Mesenchymal stem cell (in vitro differentiated cells and primary cell): ENCODE results near the gene SCFD2.
A peak's percentile ranks its signal among the peaks of the same experiment; 100 is the strongest.

ENCODE experiments used
- DNase-seq: peaks from one replicate; pipeline ENCODE4 v3.0.0-alpha.2; 2013
- H2AFZ ChIP-seq: one replicate; pipeline ENCODE4 v1.6.1; 2013; ENCODE audit warnings: low read depth, mild to moderate bottlenecking, control low read depth, inconsistent platforms, low read length, moderate library complexity
- H2AK5ac ChIP-seq: 2 replicates; pipeline ENCODE4 v1.6.1; 2013; ENCODE audit warnings: low read length, moderate library complexity, mild to moderate bottlenecking, inconsistent platforms; ENCODE audit not compliant: severe bottlenecking
- H2BK120ac ChIP-seq: one replicate; pipeline ENCODE4 v1.6.1; 2013; ENCODE audit warnings: low read depth, mild to moderate bottlenecking, inconsistent platforms, low read length, moderate library complexity
- H2BK12ac ChIP-seq, 2 experiments: one replicate each; pipeline ENCODE4 v1.6.1; 2013; ENCODE audit warnings: inconsistent platforms in 2 of 2, low read length in 2 of 2, mild to moderate bottlenecking in 2 of 2, moderate library complexity in 2 of 2, control low read depth in 1 of 2
- H2BK15ac ChIP-seq: one replicate; pipeline ENCODE4 v1.6.1; 2013; ENCODE audit warnings: mild to moderate bottlenecking, low read depth, inconsistent platforms; ENCODE audit not compliant: poor library complexity, severe bottlenecking
- H2BK5ac ChIP-seq: 2 replicates; pipeline ENCODE4 v1.6.1; 2013; ENCODE audit warnings: low read depth, mild to moderate bottlenecking, low read length, control low read depth, inconsistent platforms; ENCODE audit not compliant: poor library complexity, severe bottlenecking
- H3K14ac ChIP-seq, 2 experiments: one replicate each; pipeline ENCODE4 v1.6.1; 2013; ENCODE audit warnings: inconsistent platforms in 2 of 2, low read length in 2 of 2, control low read depth in 1 of 2, mild to moderate bottlenecking in 1 of 2, moderate library complexity in 1 of 2
- H3K18ac ChIP-seq, 2 experiments: one replicate each; pipeline ENCODE4 v1.6.1; 2013; ENCODE audit warnings: inconsistent platforms in 2 of 2, low read length in 2 of 2, control low read depth in 1 of 2, low read depth in 1 of 2, mild to moderate bottlenecking in 1 of 2
- H3K23ac ChIP-seq, 2 experiments: one replicate each; pipeline ENCODE4 v1.6.1; 2013; ENCODE audit warnings: inconsistent platforms in 2 of 2, low read length in 2 of 2, mild to moderate bottlenecking in 2 of 2, moderate library complexity in 2 of 2, control low read depth in 1 of 2
- H3K27ac ChIP-seq: 2 replicates; pipeline ENCODE4 v1.5.1; 2013; ENCODE audit warnings: mild to moderate bottlenecking, moderate library complexity, low read length, control low read depth, inconsistent platforms; ENCODE audit not compliant: poor library complexity, severe bottlenecking
- H3K27me3 ChIP-seq, 2 experiments: 2 replicates each; pipeline versions ENCODE4 v1.6.1 to v1.7.0; 2013; ENCODE audit warnings: low read length in 2 of 2, mild to moderate bottlenecking in 2 of 2, moderate library complexity in 2 of 2, control low read depth in 1 of 2, inconsistent platforms in 1 of 2; ENCODE audit not compliant: control insufficient read depth in 1 of 2, insufficient read depth in 1 of 2
- H3K36me3 ChIP-seq, 2 experiments: 2 replicates each; pipeline versions ENCODE4 v1.6.1 to v1.7.0; 2013; ENCODE audit warnings: low read length in 2 of 2, control low read depth in 1 of 2, inconsistent platforms in 1 of 2, low read depth in 1 of 2, mild to moderate bottlenecking in 1 of 2; ENCODE audit not compliant: insufficient read depth in 2 of 2, control insufficient read depth in 1 of 2
- H3K4ac ChIP-seq, 2 experiments: one replicate each; pipeline ENCODE4 v1.6.1; 2013; ENCODE audit warnings: inconsistent platforms in 2 of 2, low read length in 2 of 2, mild to moderate bottlenecking in 2 of 2, moderate library complexity in 2 of 2, control low read depth in 1 of 2, low read depth in 1 of 2
- H3K4me1 ChIP-seq: 2 replicates; pipeline ENCODE4 v1.6.1; 2013; ENCODE audit warnings: low read depth, low read length, control low read depth; ENCODE audit not compliant: control insufficient read depth, insufficient read depth
- H3K4me2 ChIP-seq: 2 replicates; pipeline ENCODE4 v1.6.1; 2013; ENCODE audit warnings: low read length, mild to moderate bottlenecking, inconsistent platforms; ENCODE audit not compliant: poor library complexity, severe bottlenecking
- H3K4me3 ChIP-seq, 2 experiments: 2 replicates each; pipeline versions ENCODE4 v1.5.1 to v1.7.0; 2013; ENCODE audit warnings: low read length in 2 of 2, mild to moderate bottlenecking in 2 of 2, control low read depth in 1 of 2, low read depth in 1 of 2; ENCODE audit not compliant: insufficient read depth in 1 of 2
- H3K79me1 ChIP-seq: replicated peaks from 2 replicates; pipeline ENCODE4 v1.6.1; 2013; ENCODE audit warnings: mild to moderate bottlenecking, control low read depth, low read length, inconsistent platforms; ENCODE audit not compliant: poor library complexity, severe bottlenecking
- H3K9ac ChIP-seq: 2 replicates; pipeline ENCODE4 v1.7.0; 2013; ENCODE audit warnings: mild to moderate bottlenecking, low read length, moderate library complexity
- H3K9me3 ChIP-seq: 2 replicates; pipeline ENCODE4 v1.7.0; 2013; ENCODE audit warnings: mild to moderate bottlenecking, low read length; ENCODE audit not compliant: control insufficient read depth
- H4K8ac ChIP-seq: one replicate; pipeline ENCODE4 v1.6.1; 2013; ENCODE audit warnings: inconsistent platforms, mild to moderate bottlenecking, low read length, moderate library complexity
- H4K91ac ChIP-seq: one replicate; pipeline ENCODE4 v1.6.1; 2013; ENCODE audit warnings: mild to moderate bottlenecking, low read length, inconsistent platforms
- WGBS: methylation state at CpG from one replicate; pipeline ENCODE4 v1.1.7; 2013; ENCODE audit warnings: mixed read lengths; 5-methylcytosine and 5-hydroxymethylcytosine counted together

SCFD2 gene

DNA sequence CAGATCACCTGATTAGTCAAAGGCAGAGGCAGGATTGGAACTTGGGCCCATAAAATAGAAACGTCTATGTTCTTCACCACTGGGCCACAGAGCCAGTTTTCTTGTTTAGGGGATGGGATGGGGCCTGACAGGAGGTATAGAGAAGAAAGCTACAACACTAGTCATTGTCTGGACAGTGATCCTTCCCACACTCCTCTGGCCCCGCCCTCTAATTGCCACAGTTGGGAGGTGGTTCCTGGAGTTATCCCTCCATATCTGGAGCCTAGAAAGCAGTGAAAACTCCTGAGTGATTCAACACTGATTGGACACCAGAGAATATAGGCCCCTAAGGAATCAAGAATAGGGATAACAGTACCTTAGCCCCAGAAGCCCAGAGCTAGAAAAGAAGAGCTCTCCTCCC is 480.9 kb downstream of the SCFD2 start:
- no peaks in the 10 kb centered on the region for H3K27me3 ChIP-seq
- no peak overlapping the region for H2BK15ac ChIP-seq
- H3K27ac ChIP-seq, result no peak overlapping the region

GRCh38 chr4:52883707-52884669 is 481.9 kb downstream of the SCFD2 start:
- Histone ChIP-seq H3K27me3 (no peaks in the 10 kb centered on the region), H3K23ac (no peak overlapping the region), H3K4me3 (no peak overlapping the region), H3K4ac (no peak overlapping the region), H2BK12ac (no peak overlapping the region), H2BK5ac (no peak overlapping the region), H2AK5ac (no peak overlapping the region), H3K79me1 (no peaks in the 10 kb centered on the region), H3K14ac (no peak overlapping the region), H3K4me1 (peaks cover 6% of the 10 kb centered on the region), H3K27ac (no peak overlapping the region), H3K4me2 (no peak overlapping the region), H3K36me3 (peaks cover 2 to 42% of the 10 kb centered on the region in 2 experiments), H2AFZ (no peak overlapping the region), H2BK15ac (no peak overlapping the region), H3K18ac (no peak overlapping the region), H2BK120ac (no peak overlapping the region), H4K8ac (no peak overlapping the region), H3K9ac (no peak overlapping the region), H3K9me3 (peaks cover 5% of the 10 kb centered on the region), H4K91ac (no peak overlapping the region)
- WGBS, result 94% methylated on average over 4 of the region's 4 CpGs
- DNase-seq, result no peak

More for the DNA sequence above, 480.9 kb downstream of the SCFD2 start:
- Histone ChIP-seq H3K4me2 (no peak overlapping the region), H2BK120ac (no peak overlapping the region), H3K4me1 (peaks cover 6% of the 10 kb centered on the region), H3K36me3 (peaks cover 2 to 38% of the 10 kb centered on the region in 2 experiments), H3K79me1 (no peaks in the 10 kb centered on the region), H2AK5ac (no peak overlapping the region), H2AFZ (no peak overlapping the region), H3K23ac (no peak overlapping the region), H2BK5ac (no peak overlapping the region), H4K8ac (no peak overlapping the region), H3K4ac (no peak overlapping the region), H2BK12ac (no peak overlapping the region), H3K4me3 (no peak overlapping the region), H3K18ac (no peak overlapping the region), H3K9ac (no peak overlapping the region), H4K91ac (no peak overlapping the region), H3K14ac (no peak overlapping the region), H3K9me3 (peaks cover 5% of the 10 kb centered on the region)
- 100% methylated on average over 2 of the region's 2 CpGs for WGBS
- no peak for DNase-seq

- WGBS, result 64% methylated on average over 4 of the region's 4 CpGs
- Histone ChIP-seq H2BK120ac (no peak overlapping the region), H4K91ac (no peak overlapping the region), H3K4ac (no peak overlapping the region), H3K4me1 (peaks cover 6% of the 10 kb centered on the region), H3K27me3 (no peaks in the 10 kb centered on the region), H3K23ac (no peak overlapping the region), H3K4me2 (no peak overlapping the region), H2BK12ac (no peak overlapping the region), H2AK5ac (no peak overlapping the region), H3K27ac (peak overlapping the region; percentile 5), H3K79me1 (no peaks in the 10 kb centered on the region), H3K9me3 (peaks cover 5% of the 10 kb centered on the region), H3K14ac (no peak overlapping the region), H2AFZ (no peak overlapping the region), H3K36me3 (peaks cover 2 to 35% of the 10 kb centered on the region in 2 experiments), H4K8ac (no peak overlapping the region), H2BK15ac (no peak overlapping the region), H3K18ac (no peak overlapping the region), H3K9ac (no peak overlapping the region), H2BK5ac (peak overlapping the region; percentile 0), H3K4me3 (no peak overlapping the region)
- no peak for DNase-seq
Measured at GRCh38 chr4:52883183-52883621, 482.7 kb downstream of the SCFD2 start.

DNA sequence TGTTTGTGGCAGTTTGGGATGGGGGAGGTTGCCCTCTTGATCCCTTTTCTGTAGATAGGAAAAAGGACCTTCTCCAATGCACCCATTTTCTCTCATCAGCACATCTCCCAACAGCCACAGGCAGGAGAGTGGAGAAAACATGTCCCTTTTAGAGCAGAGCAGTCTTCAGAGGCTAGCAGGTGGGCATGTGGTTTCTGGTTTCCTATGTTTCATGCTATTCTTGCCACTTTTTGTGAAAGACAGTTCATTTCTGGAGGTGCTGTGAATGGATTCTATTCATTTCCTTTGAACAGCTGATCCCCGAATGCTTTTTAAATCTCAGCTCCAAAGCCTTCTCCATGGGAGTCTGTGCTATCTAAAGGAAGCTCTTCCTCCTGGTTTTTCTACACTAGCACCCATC is 484.9 kb downstream of the SCFD2 start:
- no peak overlapping the region for H2AFZ ChIP-seq
- no peak overlapping the region for H3K27ac ChIP-seq
- H3K79me1 ChIP-seq, result no peaks in the 10 kb centered on the region
- no peak overlapping the region for H3K23ac ChIP-seq
- peaks cover 2 to 31% of the 10 kb centered on the region in 2 experiments for H3K36me3 ChIP-seq
- H2BK5ac ChIP-seq, result no peak overlapping the region
- H3K4me2 ChIP-seq, result no peak overlapping the region
- H3K9ac ChIP-seq, result no peak overlapping the region
- H2AK5ac ChIP-seq, result no peak overlapping the region
- no peak overlapping the region for H2BK15ac ChIP-seq
- H2BK120ac ChIP-seq, result no peak overlapping the region
- H3K4me3 ChIP-seq, result no peak overlapping the region
- H3K18ac ChIP-seq, result no peak overlapping the region
- H3K4ac ChIP-seq, result no peak overlapping the region
- no peak for DNase-seq
- H3K4me1 ChIP-seq, result peaks cover 10% of the 10 kb centered on the region
- no peak overlapping the region for H4K91ac ChIP-seq
- H4K8ac ChIP-seq, result no peak overlapping the region
- no peaks in the 10 kb centered on the region for H3K27me3 ChIP-seq
- no peak overlapping the region for H3K14ac ChIP-seq
- H3K9me3 ChIP-seq, result no peaks in the 10 kb centered on the region
- no peak overlapping the region for H2BK12ac ChIP-seq
- 100% methylated on average over 1 of the region's 1 CpG for WGBS
